Measurements from ENCODE around the gene PPP2R2C. TPM values are rescaled to one million over a fixed set of nuclear protein-coding genes. Genes with fewer than 3 reads are reported as not detected.

Gene PPP2R2C
- total RNA-seq, 1 experiment from 2014 or later: 9.5 TPM

- Histone ChIP-seq H4K20me1 (ENCODE audit: low read length) (no peaks in the 10 kb centered on the region), H3K27me3 (ENCODE audit: low read length) (no peaks in the 10 kb centered on the region), H3K36me3 (ENCODE audit: low read depth, low read length) (no peaks in the 10 kb centered on the region), H3K9me2 (replicated peaks; ENCODE audit: low read length) (no peaks in the 10 kb centered on the region), H3F3A (ENCODE audit: low read length, unreplicated experiment) (no peaks in the 10 kb centered on the region), H3K9ac (ENCODE audit: low read length) (no peak overlapping the region), H3K4me1 (ENCODE audit: insufficient read depth, low read length) (no peaks in the 10 kb centered on the region), H3K79me2 (ENCODE audit: low read length) (no peaks in the 10 kb centered on the region), H3K27ac (ENCODE audit: low read length) (no peak overlapping the region), H3K9me3 (ENCODE audit: low read length) (no peaks in the 10 kb centered on the region), H3K4me2 (ENCODE audit: low read length) (no peak overlapping the region), H2AFZ (ENCODE audit: low read length) (no peak overlapping the region), H3K4me3 (ENCODE audit: low read length) (no peak overlapping the region)
- intact Hi-C loops (cut with micrococcal nuclease): no loop called here
- no peak for TF ChIP-seq EZH2 (IDR thresholded peaks at IDR 0.05; ENCODE audit: low read length, unreplicated experiment)
- TF ChIP-seq EZH2phosphoT487 (IDR thresholded peaks at IDR 0.05; ENCODE audit: borderline replicate concordance, low read length): no peak
- TF ChIP-seq CTCF (conservative IDR thresholded peaks at IDR 0.05; ENCODE audit: low read depth, low read length): no peak
- DNase-seq (no peak), ATAC-seq (no peak)
- BruUV-seq (replicated peaks): no TSS peak
- POLR2A ChIA-PET (ENCODE audit: unreplicated experiment): no interaction called here
- CTCF ChIA-PET: no interaction called here
These were observed 137.3 kb downstream of the PPP2R2C start for GRCh38 chr4:6335040-6335590.

- Histone ChIP-seq H3K9ac (ENCODE audit: low read length) (no peak overlapping the region), H3K9me3 (ENCODE audit: low read length) (no peaks in the 10 kb centered on the region), H3K9me2 (replicated peaks; ENCODE audit: low read length) (no peaks in the 10 kb centered on the region), H3K79me2 (ENCODE audit: low read length) (no peaks in the 10 kb centered on the region), H3K4me1 (ENCODE audit: insufficient read depth, low read length) (no peaks in the 10 kb centered on the region), H3K27ac (ENCODE audit: low read length) (no peak overlapping the region), H4K20me1 (ENCODE audit: low read length) (no peaks in the 10 kb centered on the region), H3K4me2 (ENCODE audit: low read length) (no peak overlapping the region), H3F3A (ENCODE audit: low read length, unreplicated experiment) (no peaks in the 10 kb centered on the region), H3K4me3 (ENCODE audit: low read length) (no peak overlapping the region), H2AFZ (ENCODE audit: low read length) (no peak overlapping the region), H3K27me3 (ENCODE audit: low read length) (no peaks in the 10 kb centered on the region), H3K36me3 (ENCODE audit: low read depth, low read length) (no peaks in the 10 kb centered on the region)
- ATAC-seq: no peak
- ChIA-PET CTCF (no interaction called here), POLR2A (ENCODE audit: unreplicated experiment) (no interaction called here)
- intact Hi-C loops (cut with micrococcal nuclease): no loop called here
- no peak for DNase-seq
- no TSS peak for BruUV-seq (replicated peaks)
- peak; percentile 10; the same call in 1 of the 2 replicates for TF ChIP-seq CTCF (conservative IDR thresholded peaks at IDR 0.05; ENCODE audit: low read depth, low read length)
- no peak for TF ChIP-seq EZH2 (IDR thresholded peaks at IDR 0.05; ENCODE audit: low read length, unreplicated experiment)
These were observed 138.1 kb downstream of the PPP2R2C start for GRCh38 chr4:6334203-6334887.

Data from PC-3 (cell line).